GM12872 (cell line): ENCODE results near the gene LGALS3.

ENCODE experiments used
- CTCF ChIP-seq: IDR thresholded peaks from 3 replicates; pipeline ENCODE4 v1.5.1; 2011; ENCODE audit warnings: low read depth, mild to moderate bottlenecking, low read length, moderate library complexity; ENCODE audit not compliant: insufficient read depth

LGALS3 gene

GRCh38 chr14:55097881-55098560, 31.0 kb upstream of the LGALS3 start:
- TF ChIP-seq CTCF: no peak

- TF ChIP-seq CTCF: no peak
Observed at GRCh38 chr14:55098561-55098898, 30.5 kb upstream of the LGALS3 start.

GRCh38 chr14:55099756-55100155, 29.3 kb upstream of the LGALS3 start:
- TF ChIP-seq CTCF: no peak

GRCh38 chr14:55101698-55102097, 27.4 kb upstream of the LGALS3 start:
- no peak for TF ChIP-seq CTCF

GRCh38 chr14:55102141-55102621, 26.9 kb upstream of the LGALS3 start:
- TF ChIP-seq CTCF: no peak

- no peak for TF ChIP-seq CTCF
Observed at GRCh38 chr14:55103005-55103640, 25.9 kb upstream of the LGALS3 start.

- no peak for TF ChIP-seq CTCF
Observed at GRCh38 chr14:55103971-55104954, 24.8 kb upstream of the LGALS3 start.
